Skeletal muscle tissue (tissue), 4 donors: ENCODE measurements around the gene S100Z. TPM values are rescaled to one million over a fixed set of nuclear protein-coding genes. Genes with fewer than 3 reads are reported as not detected.

Source experiments
- H3K27ac ChIP-seq: one replicate; pipeline ENCODE4 v1.7.0; 2013; ENCODE audit warnings: mild to moderate bottlenecking, low read depth, low read length, inconsistent platforms
- H3K27me3 ChIP-seq, 3 donors: one replicate each; pipeline ENCODE4 v1.7.0; 2013; ENCODE audit warnings: low read length in 3 of 3; ENCODE audit not compliant: control insufficient read depth in 3 of 3, insufficient read depth in 3 of 3
- H3K36me3 ChIP-seq, 3 donors: one replicate each; pipeline ENCODE4 v1.7.0; 2013; ENCODE audit warnings: low read length in 3 of 3; ENCODE audit not compliant: control insufficient read depth in 3 of 3, insufficient read depth in 3 of 3
- H3K4me1 ChIP-seq, 3 donors: one replicate each; pipeline ENCODE4 v1.7.0; 2013; ENCODE audit warnings: low read length in 3 of 3, mild to moderate bottlenecking in 3 of 3; ENCODE audit not compliant: control insufficient read depth in 3 of 3, insufficient read depth in 3 of 3
- H3K4me3 ChIP-seq, 3 donors: one replicate each; pipeline ENCODE4 v1.7.0; 2013; ENCODE audit warnings: low read length in 3 of 3
- H3K9ac ChIP-seq, 3 donors: one replicate each; pipeline ENCODE4 v1.7.0; 2013; ENCODE audit warnings: low read length in 3 of 3, mild to moderate bottlenecking in 3 of 3, moderate library complexity in 2 of 3, low read depth in 1 of 3
- H3K9me3 ChIP-seq, 3 donors: one replicate each; pipeline ENCODE4 v1.7.0; 2013; ENCODE audit warnings: low read length in 3 of 3; ENCODE audit not compliant: control insufficient read depth in 3 of 3
- total RNA-seq: library from RNA; depleted of rRNA; stranded (reverse); fragments of >200 nt; gene quantifications from one replicate; pipeline ENCODE4 v1.2.3, GENCODE V29; 2014
- donor health status: Osteomylitis.

The S100Z gene
- total RNA-seq, 1 donor from 2014 or later = not detected

GRCh38 chr5:76866503-76866902, 16.7 kb downstream of the S100Z start:
- Histone ChIP-seq H3K27me3 (no peaks in the 10 kb centered on the region), H3K9ac (no peak overlapping the region), H3K4me3 (no peak overlapping the region), H3K9me3 (no peaks in the 10 kb centered on the region), H3K27ac (no peak overlapping the region), H3K4me1 (no peaks in the 10 kb centered on the region), H3K36me3 (no peaks in the 10 kb centered on the region)

GRCh38 chr5:76867038-76867437, 17.2 kb downstream of the S100Z start:
- no peaks in the 10 kb centered on the region for H3K36me3 ChIP-seq
- H3K9me3 ChIP-seq = no peaks in the 10 kb centered on the region
- H3K9ac ChIP-seq = no peak overlapping the region
- no peaks in the 10 kb centered on the region for H3K27me3 ChIP-seq
- no peak overlapping the region for H3K4me3 ChIP-seq
- no peak overlapping the region for H3K27ac ChIP-seq
- no peaks in the 10 kb centered on the region for H3K4me1 ChIP-seq

- Histone ChIP-seq H3K4me1 (no peaks in the 10 kb centered on the region), H3K27ac (no peak overlapping the region), H3K9me3 (no peaks in the 10 kb centered on the region)
Measured at GRCh38 chr5:76867827-76868693, 18.2 kb downstream of the S100Z start.

GRCh38 chr5:76870046-76870445, 20.2 kb downstream of the S100Z start:
- Histone ChIP-seq H3K27me3 (no peaks in the 10 kb centered on the region), H3K9me3 (no peaks in the 10 kb centered on the region), H3K36me3 (no peaks in the 10 kb centered on the region), H3K4me3 (no peak overlapping the region), H3K27ac (no peak overlapping the region), H3K4me1 (no peaks in the 10 kb centered on the region), H3K9ac (no peak overlapping the region)

More at GRCh38 chr5:76867827-76868693, 18.2 kb downstream of the S100Z start:
- Histone ChIP-seq H3K27me3 (no peaks in the 10 kb centered on the region), H3K4me3 (no peak overlapping the region), H3K9ac (no peak overlapping the region), H3K36me3 (no peaks in the 10 kb centered on the region)

GRCh38 chr5:76874088-76874581, 24.3 kb downstream of the S100Z start:
- Histone ChIP-seq H3K4me3 (no peak overlapping the region), H3K36me3 (no peaks in the 10 kb centered on the region), H3K27ac (no peak overlapping the region), H3K9ac (no peak overlapping the region), H3K9me3 (no peaks in the 10 kb centered on the region), H3K4me1 (no peaks in the 10 kb centered on the region), H3K27me3 (no peaks in the 10 kb centered on the region)

GRCh38 chr5:76888733-76889300, 39.0 kb downstream of the S100Z start:
- no peaks in the 10 kb centered on the region for H3K9me3 ChIP-seq
- H3K36me3 ChIP-seq = no peaks in the 10 kb centered on the region
- H3K9ac ChIP-seq = no peak overlapping the region
- H3K27ac ChIP-seq = no peak overlapping the region
- no peak overlapping the region for H3K4me3 ChIP-seq
- H3K4me1 ChIP-seq = no peaks in the 10 kb centered on the region
- peaks cover 0 to 3% (median 2%) of the 10 kb centered on the region in 3 donors for H3K27me3 ChIP-seq

GRCh38 chr5:76893294-76893693, 43.5 kb downstream of the S100Z start:
- H3K36me3 ChIP-seq = no peaks in the 10 kb centered on the region
- no peak overlapping the region for H3K9ac ChIP-seq
- peaks cover 0 to 3% (median 2%) of the 10 kb centered on the region in 3 donors for H3K27me3 ChIP-seq
- H3K27ac ChIP-seq = no peak overlapping the region
- peaks cover 0 to 2% (median 0%) of the 10 kb centered on the region in 3 donors for H3K9me3 ChIP-seq
- H3K4me1 ChIP-seq = no peaks in the 10 kb centered on the region
- H3K4me3 ChIP-seq = no peak overlapping the region

GRCh38 chr5:76896196-76896595, 46.4 kb downstream of the S100Z start:
- peaks cover 0 to 2% (median 0%) of the 10 kb centered on the region in 3 donors for H3K27me3 ChIP-seq
- H3K27ac ChIP-seq = no peak overlapping the region
- peaks cover 2 to 6% (median 5%) of the 10 kb centered on the region in 3 donors for H3K9me3 ChIP-seq
- no peak overlapping the region for H3K4me3 ChIP-seq
- no peaks in the 10 kb centered on the region for H3K36me3 ChIP-seq
- no peaks in the 10 kb centered on the region for H3K4me1 ChIP-seq
- no peak overlapping the region for H3K9ac ChIP-seq

- Histone ChIP-seq H3K4me3 (no peak overlapping the region), H3K27ac (no peak overlapping the region), H3K9me3 (peaks cover 0 to 11% (median 9%) of the 10 kb centered on the region in 3 donors), H3K27me3 (no peaks in the 10 kb centered on the region), H3K9ac (no peak overlapping the region), H3K36me3 (no peaks in the 10 kb centered on the region), H3K4me1 (no peaks in the 10 kb centered on the region)
Measured at GRCh38 chr5:76901522-76901921, 51.7 kb downstream of the S100Z start.

- Histone ChIP-seq H3K9ac (no peak overlapping the region), H3K9me3 (no peaks in the 10 kb centered on the region), H3K4me3 (no peak overlapping the region), H3K27me3 (no peaks in the 10 kb centered on the region), H3K36me3 (no peaks in the 10 kb centered on the region), H3K27ac (no peak overlapping the region), H3K4me1 (no peaks in the 10 kb centered on the region)
Measured at GRCh38 chr5:76908166-76908565, 58.4 kb downstream of the S100Z start.
